GM18517 (cell line): Measurements from ENCODE around the gene EDA.

Source experiments
- ATAC-seq: cut with Tn5 transposase; IDR thresholded peaks from one replicate; pipeline ENCODE4 v1.9.1; 2021; ENCODE audit warnings: mild to moderate bottlenecking, moderate library complexity; ENCODE audit not compliant: unreplicated experiment

Gene EDA

GRCh38 chrX:70022616-70023015 lies 406.7 kb downstream of the EDA start:
- ATAC-seq = no peak

GRCh38 chrX:70025464-70025863 lies 409.6 kb downstream of the EDA start:
- no peak for ATAC-seq

- ATAC-seq = no peak
Observed at GRCh38 chrX:70026112-70026850, 410.4 kb downstream of the EDA start.

GRCh38 chrX:70026851-70027200 lies 410.9 kb downstream of the EDA start:
- no peak for ATAC-seq

- no peak for ATAC-seq
Observed at GRCh38 chrX:70029863-70030262, 413.9 kb downstream of the EDA start.

GRCh38 chrX:70030301-70030767 lies 414.4 kb downstream of the EDA start:
- peak; percentile 86 for ATAC-seq

GRCh38 chrX:70032792-70033191 lies 416.9 kb downstream of the EDA start:
- ATAC-seq = no peak

- no peak for ATAC-seq
Observed at GRCh38 chrX:70033348-70034051, 417.6 kb downstream of the EDA start.

- no peak for ATAC-seq
Observed at GRCh38 chrX:70034646-70035045, 418.7 kb downstream of the EDA start.

GRCh38 chrX:70038515-70038914 lies 422.6 kb downstream of the EDA start:
- no peak for ATAC-seq

- no peak for ATAC-seq
Observed at GRCh38 chrX:70038951-70039350, 423.0 kb downstream of the EDA start.

- no peak for ATAC-seq
Observed at GRCh38 chrX:70039758-70040157, 423.8 kb downstream of the EDA start.

GRCh38 chrX:70041993-70042392 lies 426.1 kb downstream of the EDA start:
- ATAC-seq = no peak

GRCh38 chrX:70042399-70043371 lies 426.8 kb downstream of the EDA start:
- ATAC-seq = no peak

GRCh38 chrX:70043685-70044084 lies 427.8 kb downstream of the EDA start:
- ATAC-seq = no peak

GRCh38 chrX:70044541-70045245 lies 428.8 kb downstream of the EDA start:
- ATAC-seq = no peak

- ATAC-seq = no peak
Observed at GRCh38 chrX:70046978-70047377, 431.1 kb downstream of the EDA start.

- no peak for ATAC-seq
Observed at GRCh38 chrX:70049406-70049805, 433.5 kb downstream of the EDA start.

GRCh38 chrX:70049925-70050324 lies 434.0 kb downstream of the EDA start, which contains the start of gene AWAT2:
TSS of gene AWAT2 (minus strand) at chrX:70049938. CDS start at chrX:70049932, 6 bp downstream.
- ATAC-seq = no peak

GRCh38 chrX:70052895-70053615 lies 437.1 kb downstream of the EDA start:
- no peak for ATAC-seq
